SH-SY5Y (cell line): Measurements from ENCODE around the gene SLC13A3.

Experiments
- GATA2 ChIP-seq: IDR thresholded peaks from 2 replicates; pipeline ENCODE4 v1.6.1; 2011; ENCODE audit warnings: mild to moderate bottlenecking, low read depth, low read length
- GATA3 ChIP-seq: IDR thresholded peaks from 2 replicates; pipeline ENCODE4 v1.6.1; 2011; ENCODE audit warnings: low read depth, mild to moderate bottlenecking, low read length, moderate library complexity

DNA sequence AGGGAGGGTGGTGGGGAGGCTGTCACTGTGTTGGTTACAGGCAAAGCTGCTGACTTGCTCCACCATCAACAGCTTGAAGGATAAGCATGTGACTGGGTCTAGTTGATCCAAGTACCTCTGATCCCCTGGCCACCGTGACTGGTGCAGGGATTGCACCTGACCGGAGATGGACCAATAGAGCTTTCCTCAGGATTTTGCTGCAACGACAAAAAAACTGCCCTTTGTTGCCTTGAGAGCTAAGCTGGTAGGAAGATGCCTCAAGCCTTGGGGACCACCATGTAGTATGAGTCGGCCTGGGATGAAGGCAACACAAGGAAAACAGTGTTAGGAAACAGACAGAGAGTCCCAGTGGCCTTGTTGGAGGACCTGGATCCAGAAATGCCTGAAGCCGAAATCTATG is 102.6 kb downstream of the SLC13A3 start:
- TF ChIP-seq GATA2 (no peak), GATA3 (no peak)
